GM18870 (cell line): Measurements from ENCODE around the gene RPS2.

Source experiments
- ATAC-seq: cut with Tn5 transposase; IDR thresholded peaks from one replicate; pipeline ENCODE4 v1.9.1; 2021; ENCODE audit warnings: moderate library complexity; ENCODE audit not compliant: unreplicated experiment

Gene RPS2

GRCh38 chr16:1999866-2000514 is 35.4 kb upstream of the RPS2 start:
- no peak for ATAC-seq

- ATAC-seq, result no peak
Observed at GRCh38 chr16:1998852-1999801, 34.5 kb upstream of the RPS2 start.

- no peak for ATAC-seq
Observed at GRCh38 chr16:1998360-1998835, 33.8 kb upstream of the RPS2 start.

GRCh38 chr16:1997494-1998359 is 33.1 kb upstream of the RPS2 start:
- no peak for ATAC-seq

- no peak for ATAC-seq
Observed at GRCh38 chr16:1993731-1994131, 29.1 kb upstream of the RPS2 start.

- no peak for ATAC-seq
Observed at GRCh38 chr16:1992704-1993317, 28.2 kb upstream of the RPS2 start.

GRCh38 chr16:1991948-1992703 is 27.5 kb upstream of the RPS2 start:
- ATAC-seq, result no peak

GRCh38 chr16:1991588-1991947 is 26.9 kb upstream of the RPS2 start:
- ATAC-seq, result no peak

- ATAC-seq, result peak; percentile 41
Observed at GRCh38 chr16:1991135-1991551, 26.5 kb upstream of the RPS2 start.

GRCh38 chr16:1990351-1991134 is 25.9 kb upstream of the RPS2 start:
- ATAC-seq, result no peak

GRCh38 chr16:1990101-1990350 is 25.4 kb upstream of the RPS2 start:
- no peak for ATAC-seq

GRCh38 chr16:1989209-1990100 is 24.8 kb upstream of the RPS2 start, which contains the start of gene SYNGR3:
Gene SYNGR3, plus strand, starts transcription at chr16:1989970. Its CDS starts 133 bp downstream, at chr16:1990103.
- ATAC-seq, result no peak

GRCh38 chr16:1987198-1987597 is 22.6 kb upstream of the RPS2 start:
- no peak for ATAC-seq

GRCh38 chr16:1985466-1986150 is 21.0 kb upstream of the RPS2 start:
- ATAC-seq, result no peak

- no peak for ATAC-seq
Observed at GRCh38 chr16:1984347-1985225, 20.0 kb upstream of the RPS2 start.

- peak; percentile 43 for ATAC-seq
Observed at GRCh38 chr16:1983544-1984346, 19.1 kb upstream of the RPS2 start, which contains the start of gene GFER. Gene GFER, plus strand, starts transcription at chr16:1984193. Its CDS starts 26 bp downstream, at chr16:1984219.
